DND-41 (cell line): ENCODE results near the gene UBE2V1.
A peak's percentile ranks its signal among the peaks of the same experiment; 100 is the strongest.

Source experiments
- ATAC-seq: fragments of 200-7000 bp; cut with Tn5 transposase; 3 replicates; pipeline ENCODE4 v1.9.1; 2021; ENCODE audit warnings: low read depth; ENCODE audit not compliant: insufficient read depth
- DNase-seq: peaks from one replicate; pipeline ENCODE4 v3.0.0-alpha.2; 2020
- H2AFZ ChIP-seq: 2 replicates; pipeline ENCODE4 v1.6.0; 2012; ENCODE audit warnings: low read depth, low read length
- H3K27ac ChIP-seq: 2 replicates; pipeline ENCODE4 v1.5.1; 2012; ENCODE audit warnings: low read length, inconsistent platforms
- H3K27me3 ChIP-seq: fragments of 200-600 bp; sonication (generic); 2 replicates; pipeline ENCODE4 v1.6.0; 2012; ENCODE audit warnings: low read length, mild to moderate bottlenecking, inconsistent platforms; ENCODE audit not compliant: insufficient read depth, poor library complexity
- H3K36me3 ChIP-seq: 2 replicates; pipeline ENCODE4 v1.5.1; 2012; ENCODE audit warnings: low read length, inconsistent platforms; ENCODE audit not compliant: insufficient read depth
- H3K4me1 ChIP-seq: 2 replicates; pipeline ENCODE4 v1.5.1; 2012; ENCODE audit warnings: mild to moderate bottlenecking, low read length; ENCODE audit not compliant: insufficient read depth
- H3K4me2 ChIP-seq: 2 replicates; pipeline ENCODE4 v1.6.0; 2012; ENCODE audit warnings: mild to moderate bottlenecking, moderate library complexity, low read length, inconsistent platforms; ENCODE audit not compliant: insufficient read depth
- H3K4me3 ChIP-seq, 2 experiments: fragments of 200-600 bp in 1 of 2; shearing (Covaris generic) in 1 of 2; 2 replicates each; pipeline ENCODE4 v1.5.1; 2012 to 2016; ENCODE audit warnings: inconsistent platforms in 2 of 2, low read length in 2 of 2, mild to moderate bottlenecking in 2 of 2, low read depth in 1 of 2, moderate library complexity in 1 of 2
- H3K79me2 ChIP-seq: 2 replicates; pipeline ENCODE4 v1.6.0; 2012; ENCODE audit warnings: low read length, inconsistent platforms; ENCODE audit not compliant: insufficient read depth
- H3K9ac ChIP-seq: 2 replicates; pipeline ENCODE4 v1.6.0; 2012; ENCODE audit warnings: low read depth, mild to moderate bottlenecking, inconsistent platforms, low read length, moderate library complexity
- H3K9me3 ChIP-seq: 2 replicates; pipeline ENCODE4 v1.5.1; 2012; ENCODE audit warnings: low read length, moderate library complexity, mild to moderate bottlenecking, inconsistent platforms; ENCODE audit not compliant: insufficient read depth, severe bottlenecking
- H4K20me1 ChIP-seq: 2 replicates; pipeline ENCODE4 v1.6.0; 2012; ENCODE audit warnings: low read length; ENCODE audit not compliant: insufficient read depth
- CTCF ChIP-seq: IDR thresholded peaks from 2 replicates; pipeline ENCODE4 v1.5.1; 2012; ENCODE audit warnings: borderline replicate concordance, low read length, moderate library complexity, mild to moderate bottlenecking; ENCODE audit not compliant: poor library complexity, severe bottlenecking; ENCODE audit errors: extremely low read depth
- EZH2 ChIP-seq: IDR thresholded peaks from 3 replicates; pipeline ENCODE4 v1.6.1; 2012; ENCODE audit warnings: borderline replicate concordance, low read depth, mild to moderate bottlenecking, moderate library complexity, low read length, inconsistent platforms; ENCODE audit not compliant: severe bottlenecking

The UBE2V1 gene

GRCh38 chr20:50111829-50112495 lies 988 bp downstream of the UBE2V1 start:
- ATAC-seq: no peak
- H3K4me2 ChIP-seq: peak overlapping the region; percentile 91
- no peaks in the 10 kb centered on the region for H3K27me3 ChIP-seq
- peak overlapping the region; percentile 81 for H3K9ac ChIP-seq
- H3K79me2 ChIP-seq: peaks cover 87% of the 10 kb centered on the region
- H2AFZ ChIP-seq: no peak overlapping the region
- H3K9me3 ChIP-seq: no peaks in the 10 kb centered on the region
- peak overlapping the region; percentile 90 for H3K27ac ChIP-seq
- H3K36me3 ChIP-seq: peaks cover 19% of the 10 kb centered on the region
- no peak for DNase-seq
- peaks cover 54% of the 10 kb centered on the region for H4K20me1 ChIP-seq
- TF ChIP-seq EZH2 (no peak), CTCF (no peak)
- peak overlapping the region; percentile 80 to 82 for H3K4me3 ChIP-seq
- peaks cover 63% of the 10 kb centered on the region for H3K4me1 ChIP-seq

- H3K4me3 ChIP-seq: peak overlapping the region; percentile 80 to 82; a peak in 3 of 4 replicates
- H3K27me3 ChIP-seq: no peaks in the 10 kb centered on the region
- H4K20me1 ChIP-seq: peaks cover 61% of the 10 kb centered on the region
- H3K4me1 ChIP-seq: peaks cover 57% of the 10 kb centered on the region
- DNase-seq (no peak), ATAC-seq (no peak)
- no peaks in the 10 kb centered on the region for H3K9me3 ChIP-seq
- H3K9ac ChIP-seq: peak overlapping the region; percentile 81
- peaks cover 19% of the 10 kb centered on the region for H3K36me3 ChIP-seq
- peak overlapping the region; percentile 90 for H3K27ac ChIP-seq
- H3K79me2 ChIP-seq: peaks cover 93% of the 10 kb centered on the region
- H2AFZ ChIP-seq: no peak overlapping the region
- H3K4me2 ChIP-seq: peak overlapping the region; percentile 91
- no peak for TF ChIP-seq EZH2
- no peak for TF ChIP-seq CTCF
These were observed 1.7 kb downstream of the UBE2V1 start for GRCh38 chr20:50111120-50111828.

- H3K79me2 ChIP-seq: peaks cover 99% of the 10 kb centered on the region
- H3K4me3 ChIP-seq: peak overlapping the region in 1 of 2 experiments; percentile 80; a peak in 1 of 4 replicates
- peak overlapping the region; percentile 91 for H3K4me2 ChIP-seq
- peaks cover 54% of the 10 kb centered on the region for H3K4me1 ChIP-seq
- no peak for TF ChIP-seq CTCF
- no peak for TF ChIP-seq EZH2
- no peak overlapping the region for H2AFZ ChIP-seq
- no peaks in the 10 kb centered on the region for H3K27me3 ChIP-seq
- H3K9me3 ChIP-seq: no peaks in the 10 kb centered on the region
- DNase-seq (peak; percentile 47), ATAC-seq (peak; percentile 13; the same call in 2 of the 3 replicates)
- H3K27ac ChIP-seq: peak overlapping the region; percentile 37
- H4K20me1 ChIP-seq: peaks cover 67% of the 10 kb centered on the region
- peak overlapping the region; percentile 18; the same call in 1 of the 2 replicates for H3K9ac ChIP-seq
- H3K36me3 ChIP-seq: peaks cover 19% of the 10 kb centered on the region
These were observed 2.6 kb downstream of the UBE2V1 start for GRCh38 chr20:50110141-50111047.
